Esophagus muscularis mucosa (tissue), 4 donors: ENCODE measurements around the gene MPRIP. TPM values are rescaled to one million over a fixed set of nuclear protein-coding genes. Genes with fewer than 3 reads are reported as not detected.

ENCODE experiments used
- DNase-seq: peaks from one replicate; pipeline ENCODE4 v3.0.0-alpha.2; 2017; ENCODE audit errors: extremely low spot score
- H3K27ac ChIP-seq, 4 donors: fragments of 200-600 bp; sonication (generic); replicated peaks in 1 of 4; 1 replicate in 3 of 4; 2 replicates in 1 of 4; pipeline ENCODE4 v1.5.1; 2016 to 2019; ENCODE audit warnings: mild to moderate bottlenecking in 1 of 4
- H3K27me3 ChIP-seq, 4 donors: fragments of 200-600 bp; sonication (generic); one replicate each; pipeline versions ENCODE4 v1.5.1 to v1.6.0; 2016 to 2019
- H3K36me3 ChIP-seq, 4 donors: fragments of 200-600 bp; sonication (generic); one replicate each; pipeline ENCODE4 v1.5.1; 2016 to 2019
- H3K4me1 ChIP-seq, 4 donors: fragments of 200-600 bp; sonication (generic); one replicate each; pipeline ENCODE4 v1.5.1; 2016 to 2019
- H3K4me3 ChIP-seq, 4 donors: fragments of 200-600 bp; sonication (generic); 1 replicate in 2 of 4; 2 replicates in 2 of 4; pipeline ENCODE4 v1.5.1; 2016 to 2019; ENCODE audit warnings: mild to moderate bottlenecking in 4 of 4, moderate library complexity in 1 of 4
- H3K9me3 ChIP-seq, 4 donors: fragments of 200-600 bp; sonication (generic); 1 replicate in 3 of 4; 2 replicates in 1 of 4; pipeline ENCODE4 v1.5.1; 2016 to 2019
- CTCF ChIP-seq, 3 experiments: fragments of 200-600 bp in 2 of 3; fragments of 450-650 bp in 1 of 3; sonication (generic) in 2 of 3; IDR thresholded peaks; one replicate each; pipeline ENCODE4 v1.5.1; 2017 to 2019; ENCODE audit warnings: antibody characterized with exemption in 3 of 3, mild to moderate bottlenecking in 2 of 3, moderate library complexity in 1 of 3
- EP300 ChIP-seq: sonication (generic); formaldehyde crosslinking; IDR thresholded peaks from one replicate; pipeline ENCODE4 v1.6.1; 2017; ENCODE audit warnings: antibody characterized with exemption
- POLR2A ChIP-seq: fragments of 450-650 bp; IDR thresholded peaks from one replicate; pipeline ENCODE4 v1.6.1; 2017; ENCODE audit warnings: antibody characterized with exemption, moderate library complexity, mild to moderate bottlenecking, low read depth
- POLR2AphosphoS5 ChIP-seq, 2 donors: sonication (generic); formaldehyde crosslinking; IDR thresholded peaks; one replicate each; pipeline ENCODE4 v1.6.1; 2017; ENCODE audit warnings: antibody characterized with exemption in 2 of 2
- WGBS: methylation state at CpG from one replicate; pipeline ENCODE4 v1.1.5; 2018; 5-methylcytosine and 5-hydroxymethylcytosine counted together
- intact Hi-C: fragments of 100-400 bp; cut with DNase I; formaldehyde crosslinking; loops from one replicate; pipeline ENCODE4 v1.15.1; 2023
- total RNA-seq, 4 donors: library from RNA; depleted of rRNA; stranded (reverse); fragments of >200 nt; gene quantifications; one replicate each; pipeline versions ENCODE4 v1.1.0 to v1.2.1, GENCODE V29; 2016

The MPRIP gene
- total RNA-seq, 4 donors from 2014 or later, result 108 to 194 (median 129) TPM

GRCh38 chr17:17035920-17036523 lies 6.2 kb upstream of the MPRIP start:
- Histone ChIP-seq H3K4me3 (no peak overlapping the region), H3K27ac (no peak overlapping the region), H3K9me3 (no peaks in the 10 kb centered on the region), H3K36me3 (no peaks in the 10 kb centered on the region), H3K27me3 (no peaks in the 10 kb centered on the region), H3K4me1 (peaks cover 12 to 22% (median 15%) of the 10 kb centered on the region in 4 donors)
- WGBS, result 77% methylated on average over 12 of the region's 12 CpGs
- no peak for DNase-seq
- no peak for TF ChIP-seq POLR2A
- TF ChIP-seq CTCF (IDR thresholded peaks at IDR 0.05), result no peak
- no peak for TF ChIP-seq EP300
- TF ChIP-seq POLR2AphosphoS5 (IDR thresholded peaks at IDR 0.05), result no peak
- intact Hi-C loops, result no loop called here

GRCh38 chr17:17036524-17036998 lies 5.7 kb upstream of the MPRIP start:
- 70% methylated on average over 10 of the region's 10 CpGs for WGBS
- no peaks in the 10 kb centered on the region for H3K36me3 ChIP-seq
- H3K9me3 ChIP-seq, result no peaks in the 10 kb centered on the region
- no peak overlapping the region for H3K27ac ChIP-seq
- intact Hi-C loops, result no loop called here
- TF ChIP-seq POLR2AphosphoS5 (IDR thresholded peaks at IDR 0.05), result no peak
- TF ChIP-seq POLR2A, result no peak
- no peak for TF ChIP-seq EP300
- no peak for TF ChIP-seq CTCF (IDR thresholded peaks at IDR 0.05)
- H3K27me3 ChIP-seq, result no peaks in the 10 kb centered on the region
- no peak overlapping the region for H3K4me3 ChIP-seq
- peaks cover 17 to 27% (median 20%) of the 10 kb centered on the region in 4 donors for H3K4me1 ChIP-seq
- DNase-seq, result no peak

- Histone ChIP-seq H3K9me3 (no peaks in the 10 kb centered on the region), H3K36me3 (no peaks in the 10 kb centered on the region), H3K4me1 (peaks cover 27 to 35% (median 28%) of the 10 kb centered on the region in 4 donors), H3K4me3 (no peak overlapping the region), H3K27me3 (no peaks in the 10 kb centered on the region), H3K27ac (no peak overlapping the region)
- WGBS, result 81% methylated on average over 6 of the region's 6 CpGs
- DNase-seq, result no peak
- TF ChIP-seq POLR2AphosphoS5 (IDR thresholded peaks at IDR 0.05) (no peak), POLR2A (no peak), EP300 (no peak), CTCF (IDR thresholded peaks at IDR 0.05) (no peak)
- intact Hi-C loops, result loop anchor here (5.0 kb wide), 1 partner anchor 197 kb away; the partner anchor contains the start of gene FLCN
Measured at GRCh38 chr17:17039911-17040310, 2.3 kb upstream of the MPRIP start.

GRCh38 chr17:17041018-17041521 lies 1.2 kb upstream of the MPRIP start:
- Histone ChIP-seq H3K27me3 (no peaks in the 10 kb centered on the region), H3K27ac (peak overlapping the region; percentile 76 to 80 (median 79)), H3K36me3 (no peaks in the 10 kb centered on the region), H3K4me1 (peaks cover 38 to 46% (median 39%) of the 10 kb centered on the region in 4 donors), H3K4me3 (no peak overlapping the region), H3K9me3 (no peaks in the 10 kb centered on the region)
- TF ChIP-seq POLR2AphosphoS5 (IDR thresholded peaks at IDR 0.05) (peak in 1 of 2 donors; percentile 5), EP300 (no peak)
- 52% methylated on average over 5 of the region's 5 CpGs for WGBS
- intact Hi-C loops, result loop anchor here (5.0 kb wide), 1 partner anchor 196 kb away; the partner anchor contains the start of gene FLCN
- no peak for DNase-seq

GRCh38 chr17:17041571-17042383 lies 480 bp upstream of the MPRIP start:
- WGBS, result 18% methylated on average over 12 of the region's 44 CpGs
- Histone ChIP-seq H3K4me1 (peaks cover 36 to 50% (median 45%) of the 10 kb centered on the region in 4 donors), H3K36me3 (no peaks in the 10 kb centered on the region), H3K27ac (peak overlapping the region; percentile 76 to 80 (median 79)), H3K4me3 (peak overlapping the region; percentile 59 to 85 (median 75)), H3K27me3 (no peaks in the 10 kb centered on the region), H3K9me3 (no peaks in the 10 kb centered on the region)
- peak; percentile 99 for DNase-seq
- TF ChIP-seq POLR2AphosphoS5 (IDR thresholded peaks at IDR 0.05), result peak; percentile 28 to 77
- TF ChIP-seq EP300, result no peak
- no peak for TF ChIP-seq POLR2A
- intact Hi-C loops, result loop anchor here (5.0 kb wide), 1 partner anchor 196 kb away; the partner anchor contains the start of gene FLCN
